ENCODE measurements around the gene HGFAC. TPM values are rescaled to one million over a fixed set of nuclear protein-coding genes. Genes with fewer than 3 reads are reported as not detected.

The HGFAC gene
- total and polyA plus RNA-seq, 2 of the 13 experiments (the other 11 are each of a cell fraction or from before 2014, with no cell fraction given), result 8.5 to 63.6 TPM

- ChIA-PET POLR2A (no interaction called here), CTCF (ENCODE audit: low intra/inter-chr PET ratio, low total read pairs) (no interaction called here)
- 85% methylated on average over 17 of the region's 24 CpGs for WGBS (ENCODE audit: low lambda C conversion rate)
- H3K27me3 ChIP-seq (ENCODE audit: control insufficient read depth in 1 of 2, insufficient read depth in 2 of 2, low read length in 2 of 2), result peaks cover 11 to 31% of the 10 kb centered on the region in 2 experiments; a peak in 4 of 5 replicates
- peaks cover 2% of the 10 kb centered on the region in 2 experiments; a peak in 2 of 5 replicates for H3K36me3 ChIP-seq (replicated peaks in 1 of 2; ENCODE audit: control insufficient read depth in 1 of 2, insufficient read depth in 2 of 2, low read length in 2 of 2)
- H3K9me3 ChIP-seq (ENCODE audit: low read length), result no peaks in the 10 kb centered on the region
- no peaks in the 10 kb centered on the region for H3K79me2 ChIP-seq (ENCODE audit: insufficient read depth, low read length)
- peaks cover 28% of the 10 kb centered on the region for H3K4me1 ChIP-seq (ENCODE audit: insufficient read depth, low read length)
- no TSS peak for BruUV-seq (replicated peaks)
- no peak overlapping the region for H2AFZ ChIP-seq (ENCODE audit: low read length)
- intact Hi-C loops (cut with micrococcal nuclease; ENCODE audit: unreplicated experiment) (no loop called here), in situ Hi-C loops (cut with HindIII; ENCODE audit: extremely low pct_ligation_motif_present, low pct_unique_long_range_greater_than_20kb) (no loop called here)
- H3K4me3 ChIP-seq (replicated peaks in 1 of 3; ENCODE audit: insufficient read depth in 1 of 3, low read depth in 2 of 3, low read length in 3 of 3), result no peak overlapping the region
- H3K4me2 ChIP-seq (ENCODE audit: low read depth, low read length), result no peak overlapping the region
- H4K20me1 ChIP-seq (ENCODE audit: insufficient read depth, low read length), result peaks cover 3% of the 10 kb centered on the region; the same call in 1 of the 2 replicates
- no peak for DNase-seq (ENCODE audit: low spot score)
- no peak for ATAC-seq
- no peak for FAIRE-seq
- no peak overlapping the region for H3K27ac ChIP-seq (ENCODE audit: extremely low read length, insufficient read depth, low read length)
- no peak overlapping the region for H3K9ac ChIP-seq (ENCODE audit: insufficient read depth, low read depth, low read length)
- no peak for TF ChIP-seq TFDP2 (CRISPR knock-in tag; IDR thresholded peaks at IDR 0.05)
- no peak for TF ChIP-seq ZNF282 (IDR thresholded peaks at IDR 0.05; ENCODE audit: partially characterized antibody)
- TF ChIP-seq NBN (conservative IDR thresholded peaks at IDR 0.05), result no peak
- TF ChIP-seq ZNF749 (CRISPR knock-in tag; IDR thresholded peaks at IDR 0.05; ENCODE audit: borderline replicate concordance), result no peak
- no peak for TF ChIP-seq ZNF18 (CRISPR knock-in tag; IDR thresholded peaks at IDR 0.05; ENCODE audit: insufficient replicate concordance)
- TF ChIP-seq ZNF407 (CRISPR knock-in tag; IDR thresholded peaks at IDR 0.05; ENCODE audit: not compliant biosample characterization), result no peak
- no peak for TF ChIP-seq KLF12 (CRISPR knock-in tag; IDR thresholded peaks at IDR 0.05; ENCODE audit: borderline replicate concordance)
- TF ChIP-seq ZNF547 (CRISPR knock-in tag; IDR thresholded peaks at IDR 0.05), result no peak
- TF ChIP-seq ZNF746 (CRISPR knock-in tag; IDR thresholded peaks at IDR 0.05), result no peak
- no peak for TF ChIP-seq ZNF510 (CRISPR knock-in tag; IDR thresholded peaks at IDR 0.05; ENCODE audit: low read depth)
Measured at GRCh38 chr4:3497523-3498389, 56.0 kb downstream of the HGFAC start.

Measured in HepG2 (cell line).